ENCODE data around the gene RENBP.
A peak's percentile ranks its signal among the peaks of the same experiment; 100 is the strongest.

Gene RENBP

DNA sequence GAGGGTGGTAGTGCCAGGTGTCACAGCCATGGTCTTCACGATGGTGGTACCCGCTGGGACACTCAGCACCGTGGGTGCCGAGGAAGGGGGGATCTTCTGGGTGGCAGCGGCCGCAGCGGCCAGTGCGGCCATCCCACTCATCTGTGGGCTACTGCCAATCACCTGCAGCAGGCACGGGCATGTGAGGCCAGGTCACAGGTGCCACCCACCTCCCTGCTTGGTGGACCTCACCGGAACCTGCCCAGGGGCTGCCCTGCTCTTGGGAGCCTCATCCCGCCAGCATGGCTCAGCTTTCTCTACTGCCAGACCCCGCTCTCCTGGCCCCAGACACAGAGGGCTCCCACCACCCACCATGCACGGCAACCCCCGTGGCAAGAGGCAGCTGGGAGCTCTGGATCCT is 14.2 kb upstream of the RENBP start:
- no peak for TF ChIP-seq CTCF (IDR thresholded peaks at IDR 0.05; ENCODE audit: borderline replicate concordance, insufficient read depth, low read depth, low read length)
- no peak overlapping the region for H3K4me3 ChIP-seq (ENCODE audit: low read depth, low read length)

GRCh38 chrX:153957224-153957623 is 12.8 kb upstream of the RENBP start:
- H3K4me3 ChIP-seq (ENCODE audit: low read depth, low read length): no peak overlapping the region
- TF ChIP-seq CTCF (IDR thresholded peaks at IDR 0.05; ENCODE audit: borderline replicate concordance, insufficient read depth, low read depth, low read length): no peak

- TF ChIP-seq CTCF (IDR thresholded peaks at IDR 0.05; ENCODE audit: borderline replicate concordance, insufficient read depth, low read depth, low read length): no peak
- no peak overlapping the region for H3K4me3 ChIP-seq (ENCODE audit: low read depth, low read length)
Observed at GRCh38 chrX:153956044-153956907, 11.8 kb upstream of the RENBP start.

DNA sequence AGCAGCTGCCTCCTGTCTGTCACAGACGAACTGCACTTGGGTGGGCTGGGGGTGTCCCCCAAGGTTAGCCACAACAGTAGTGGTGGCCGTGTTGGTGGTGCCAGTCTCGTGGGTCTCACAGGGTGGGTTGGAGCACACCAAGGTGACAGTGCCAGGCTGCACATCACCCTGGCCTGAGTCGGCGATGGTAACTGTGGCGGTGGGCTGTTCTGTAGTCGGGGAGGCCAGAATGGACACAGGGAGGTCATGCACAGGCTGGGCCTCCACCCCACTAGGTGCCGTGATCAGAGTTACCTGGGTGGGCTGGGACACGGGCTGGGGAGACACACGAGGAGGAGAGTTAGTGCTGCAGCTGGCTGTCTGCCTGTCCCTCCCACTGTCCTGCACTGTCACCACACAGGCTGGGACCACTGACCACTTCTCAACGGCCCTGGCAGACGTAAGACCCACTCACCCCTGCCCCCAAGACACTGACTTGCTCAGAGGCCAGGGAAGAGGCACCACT is 10.8 kb upstream of the RENBP start:
- TF ChIP-seq CTCF (IDR thresholded peaks at IDR 0.05; ENCODE audit: borderline replicate concordance, insufficient read depth, low read depth, low read length): no peak
- no peak overlapping the region for H3K4me3 ChIP-seq (ENCODE audit: low read depth, low read length)

DNA sequence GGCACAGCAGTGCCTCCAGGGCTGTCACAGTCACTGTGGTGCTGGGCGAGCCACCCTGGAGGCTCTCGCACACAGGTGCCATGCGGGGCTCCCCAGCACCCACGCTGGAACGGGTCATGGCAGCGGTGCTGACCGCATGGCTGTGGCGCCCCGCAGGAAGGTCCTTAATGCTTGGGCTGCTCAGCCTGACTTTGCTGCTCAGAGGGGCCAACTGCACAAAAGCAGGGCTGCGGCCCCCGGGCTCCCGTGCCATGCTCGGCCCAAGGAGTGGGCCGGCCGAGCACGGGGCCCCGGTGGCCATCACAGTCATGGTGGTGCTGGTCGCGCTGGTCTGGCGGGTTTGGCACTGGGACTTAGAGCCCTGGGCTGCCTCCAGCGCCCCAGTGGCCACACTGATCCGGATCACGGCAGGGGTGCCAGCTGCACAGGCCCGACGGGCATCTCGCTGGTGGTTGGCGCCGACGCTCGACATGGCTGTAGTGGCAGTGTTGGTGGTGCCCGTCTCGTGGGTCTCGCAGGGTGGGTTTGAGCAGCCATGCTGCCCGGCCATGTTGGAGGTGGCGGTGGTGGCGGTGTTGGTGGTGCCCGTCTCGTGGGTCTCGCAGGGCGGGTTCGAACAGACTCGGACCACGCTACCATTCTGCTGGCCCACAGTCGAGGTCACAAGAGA is 10.2 kb upstream of the RENBP start:
- H3K4me3 ChIP-seq (ENCODE audit: low read depth, low read length): no peak overlapping the region
- TF ChIP-seq CTCF (IDR thresholded peaks at IDR 0.05; ENCODE audit: borderline replicate concordance, insufficient read depth, low read depth, low read length): no peak

DNA sequence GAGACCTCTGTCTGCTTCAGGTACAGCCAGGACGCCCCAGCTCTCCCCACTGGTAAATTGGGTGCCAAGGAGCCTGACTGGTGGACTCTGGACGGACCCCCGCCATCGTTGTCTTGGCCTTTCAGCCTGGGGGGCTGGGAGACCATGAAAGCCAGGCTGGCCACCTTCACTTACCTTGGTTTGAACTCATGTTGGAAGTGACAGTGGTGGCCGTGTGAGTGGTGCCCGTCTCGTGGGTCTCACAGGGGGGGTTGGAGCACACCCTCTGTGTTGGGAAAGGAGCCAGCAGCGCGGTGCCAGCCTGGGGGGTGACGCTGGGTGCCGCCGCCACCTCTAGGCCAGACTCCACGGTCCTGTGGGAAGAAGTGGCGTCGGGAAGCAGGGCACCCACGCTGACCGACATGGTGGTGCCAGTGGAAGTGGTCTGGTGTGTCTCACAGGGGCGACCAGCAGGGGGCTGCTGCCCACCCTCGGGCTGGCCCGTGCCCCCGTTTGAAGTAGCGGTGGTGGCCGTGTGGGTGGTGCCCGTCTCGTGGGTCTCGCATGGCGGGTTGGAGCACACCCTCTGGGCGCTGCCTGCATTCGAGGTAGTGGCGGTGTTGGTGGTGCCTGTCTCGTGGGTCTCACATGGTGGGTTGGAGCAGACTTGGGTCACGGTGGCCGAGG is 9.6 kb upstream of the RENBP start:
- TF ChIP-seq CTCF (IDR thresholded peaks at IDR 0.05; ENCODE audit: borderline replicate concordance, insufficient read depth, low read depth, low read length): peak; percentile 26; the same call in 1 of the 2 replicates
- no peak overlapping the region for H3K4me3 ChIP-seq (ENCODE audit: low read depth, low read length)
